ENCODE results near the gene CORO1C.

GRCh38 chr12:108676707-108677106 is 54.6 kb downstream of the CORO1C start:
- TF ChIP-seq CTCF (IDR thresholded peaks at IDR 0.05 in 4 of 5, conservative IDR thresholded peaks at IDR 0.05 in 1 of 5): no peak
- TF ChIP-seq POLR2A (IDR thresholded peaks at IDR 0.05): no peak
